HepG2 (cell line): ENCODE results near the gene MTG1. TPM values are rescaled to one million over a fixed set of nuclear protein-coding genes. Genes with fewer than 3 reads are reported as not detected.
A peak's percentile ranks its signal among the peaks of the same experiment; 100 is the strongest.

Experiments used
- CBX5 ChIP-seq: sonication (generic); formaldehyde crosslinking; IDR thresholded peaks from 2 replicates; pipeline ENCODE4 v1.4.0; 2020; ENCODE audit warnings: missing genetic modification reagents, borderline replicate concordance
- ERF ChIP-seq: IDR thresholded peaks from 2 replicates; pipeline ENCODE4 v1.6.1; 2018; ENCODE audit warnings: missing biosample characterization, missing genetic modification reagents
- FOXK1 ChIP-seq: sonication (generic); formaldehyde crosslinking; IDR thresholded peaks from 2 replicates; pipeline ENCODE4 v1.4.0; 2020; ENCODE audit warnings: low read depth, missing genetic modification reagents, borderline replicate concordance
- IRX3 ChIP-seq: sonication (generic); formaldehyde crosslinking; IDR thresholded peaks from 2 replicates; pipeline ENCODE4 v1.8.1; 2023; ENCODE audit warnings: mild to moderate bottlenecking, low read depth, missing genetic modification reagents, borderline replicate concordance
- MED1 ChIP-seq: sonication (generic); formaldehyde crosslinking; IDR thresholded peaks from 2 replicates; pipeline ENCODE4 v1.4.0; 2020; ENCODE audit warnings: missing genetic modification reagents
- MTA3 ChIP-seq: sonication (generic); formaldehyde crosslinking; IDR thresholded peaks from 2 replicates; pipeline ENCODE4 v1.4.0; 2020; ENCODE audit warnings: missing genetic modification reagents
- MTF1 ChIP-seq: sonication (generic); formaldehyde crosslinking; IDR thresholded peaks from 2 replicates; pipeline ENCODE4 v1.5.0; 2020; ENCODE audit warnings: missing genetic modification reagents
- NFE2 ChIP-seq: sonication (generic); formaldehyde crosslinking; IDR thresholded peaks from 2 replicates; pipeline ENCODE4 v1.4.0; 2020; ENCODE audit warnings: missing genetic modification reagents
- RBM39 ChIP-seq: fragments of 200-400 bp; formaldehyde crosslinking; IDR thresholded peaks from one replicate; pipeline ENCODE4 v1.6.1; 2018; ENCODE audit warnings: antibody characterized with exemption, mild to moderate bottlenecking, low read depth, low read length; ENCODE audit not compliant: poor library complexity, severe bottlenecking
- SIX1 ChIP-seq: sonication (generic); formaldehyde crosslinking; IDR thresholded peaks from 2 replicates; pipeline ENCODE4 v1.4.0; 2020; ENCODE audit warnings: missing genetic modification reagents, borderline replicate concordance
- ZBTB10 ChIP-seq: sonication (generic); formaldehyde crosslinking; IDR thresholded peaks from 2 replicates; pipeline ENCODE4 v1.4.0; 2020; ENCODE audit warnings: missing genetic modification reagents, borderline replicate concordance
- ZEB1 ChIP-seq: IDR thresholded peaks from 2 replicates; pipeline ENCODE4 v1.6.1; 2012; ENCODE audit warnings: mild to moderate bottlenecking, low read depth, inconsistent platforms; ENCODE audit not compliant: insufficient replicate concordance
- ZNF33A ChIP-seq: sonication (generic); formaldehyde crosslinking; IDR thresholded peaks from 2 replicates; pipeline ENCODE4 v1.5.1; 2020; ENCODE audit warnings: missing genetic modification reagents, mild to moderate bottlenecking, moderate library complexity, borderline replicate concordance
- ZNF850 ChIP-seq: sonication (generic); formaldehyde crosslinking; conservative IDR thresholded peaks from 2 replicates; pipeline ENCODE4 v1.9.0; 2021; ENCODE audit warnings: mild to moderate bottlenecking, missing genetic modification reagents
- ZSCAN25 ChIP-seq: sonication (generic); formaldehyde crosslinking; IDR thresholded peaks from 2 replicates; pipeline ENCODE4 v1.8.0; 2022; ENCODE audit warnings: mild to moderate bottlenecking, missing genetic modification reagents
- polyA plus RNA-seq, 8 experiments: library from polyadenylated mRNA; depleted of rRNA in 3 of 8; stranded (reverse) in 7 of 8; unstranded in 1 of 8; fragments of >200 nt; fragmentation: Illumina TruSeq in 4 of 8; extraction: Trizol in 4 of 8; gene quantifications; 2 replicates each; pipeline versions ENCODE4 v1.2.1 to v1.2.3, GENCODE V29; 2011 to 2016; ENCODE audit warnings: low read depth in 4 of 8, missing spikeins in 1 of 8, mixed read lengths in 1 of 8; ENCODE audit not compliant: insufficient read depth in 1 of 8
- total RNA-seq, 5 experiments: library from RNA; depleted of rRNA; stranded (reverse); fragments of >200 nt; fragmentation: Illumina TruSeq; extraction: Trizol; gene quantifications; 2 replicates each; pipeline ENCODE4 v1.2.3, GENCODE V29; 2016; ENCODE audit warnings: low read depth in 1 of 5
- TF ChIP-seq, protein P1 (sequence below): sonication (generic); formaldehyde crosslinking; IDR thresholded peaks from 2 replicates; pipeline ENCODE4 v1.4.0; 2020; ENCODE audit warnings: mild to moderate bottlenecking, missing genetic modification reagents
- TF ChIP-seq, protein P2 (sequence below): sonication (generic); formaldehyde crosslinking; IDR thresholded peaks from one replicate; pipeline ENCODE4 v1.5.1; 2020; ENCODE audit warnings: mild to moderate bottlenecking, missing genetic modification reagents; ENCODE audit errors: not compliant biosample characterization

The MTG1 gene
- total and polyA plus RNA-seq, 2 of the 13 experiments (the other 11 are each of a cell fraction or from before 2014, with no cell fraction given), result 42.0 to 103 TPM

DNA sequence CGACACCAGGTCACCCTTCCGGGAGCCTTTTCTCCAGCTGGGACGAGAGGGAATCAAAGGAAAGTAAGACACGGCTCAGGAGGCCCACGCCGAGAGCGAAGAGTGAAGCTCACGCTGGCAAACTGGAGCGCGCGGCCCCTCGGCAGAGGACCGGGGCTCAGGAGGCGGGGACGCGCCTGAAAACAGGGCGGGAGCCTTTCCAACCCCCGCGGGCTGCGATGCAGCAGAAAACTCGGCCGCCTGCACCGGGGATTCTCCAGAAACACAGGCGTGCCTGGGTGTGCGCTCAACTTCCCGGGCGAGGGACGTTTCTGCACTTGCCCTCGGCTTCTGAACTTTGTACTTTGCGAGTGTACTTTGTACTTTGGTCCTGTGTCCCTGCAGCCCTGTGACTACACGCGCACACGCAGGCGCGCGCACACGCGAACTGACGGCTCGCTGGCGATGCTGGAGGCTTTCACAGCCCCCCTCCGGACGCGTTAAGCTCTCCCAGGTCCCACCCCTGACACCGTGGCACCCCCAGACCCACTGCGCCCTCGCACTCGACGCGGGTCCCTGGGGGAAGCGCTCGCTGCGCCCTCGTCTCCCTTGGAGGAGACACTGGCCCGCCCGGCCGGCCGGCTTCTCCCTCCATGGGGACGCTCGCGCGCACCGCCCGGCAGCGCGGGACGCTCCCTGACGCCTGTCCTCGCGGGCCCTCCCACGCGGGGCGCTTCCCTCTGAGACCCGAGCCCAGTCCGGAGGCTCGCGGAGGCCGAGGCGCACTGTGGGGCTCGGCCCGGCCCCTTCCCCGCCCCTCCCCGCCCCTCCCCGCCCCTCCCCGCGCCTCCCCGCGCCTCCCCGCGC lies 15.5 kb upstream of the MTG1 start (continued):
- TF ChIP-seq, protein P1, sequence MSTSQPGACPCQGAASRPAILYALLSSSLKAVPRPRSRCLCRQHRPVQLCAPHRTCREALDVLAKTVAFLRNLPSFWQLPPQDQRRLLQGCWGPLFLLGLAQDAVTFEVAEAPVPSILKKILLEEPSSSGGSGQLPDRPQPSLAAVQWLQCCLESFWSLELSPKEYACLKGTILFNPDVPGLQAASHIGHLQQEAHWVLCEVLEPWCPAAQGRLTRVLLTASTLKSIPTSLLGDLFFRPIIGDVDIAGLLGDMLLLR (CRISPR knock-in tag), result no peak
- TF ChIP-seq, protein P2, sequence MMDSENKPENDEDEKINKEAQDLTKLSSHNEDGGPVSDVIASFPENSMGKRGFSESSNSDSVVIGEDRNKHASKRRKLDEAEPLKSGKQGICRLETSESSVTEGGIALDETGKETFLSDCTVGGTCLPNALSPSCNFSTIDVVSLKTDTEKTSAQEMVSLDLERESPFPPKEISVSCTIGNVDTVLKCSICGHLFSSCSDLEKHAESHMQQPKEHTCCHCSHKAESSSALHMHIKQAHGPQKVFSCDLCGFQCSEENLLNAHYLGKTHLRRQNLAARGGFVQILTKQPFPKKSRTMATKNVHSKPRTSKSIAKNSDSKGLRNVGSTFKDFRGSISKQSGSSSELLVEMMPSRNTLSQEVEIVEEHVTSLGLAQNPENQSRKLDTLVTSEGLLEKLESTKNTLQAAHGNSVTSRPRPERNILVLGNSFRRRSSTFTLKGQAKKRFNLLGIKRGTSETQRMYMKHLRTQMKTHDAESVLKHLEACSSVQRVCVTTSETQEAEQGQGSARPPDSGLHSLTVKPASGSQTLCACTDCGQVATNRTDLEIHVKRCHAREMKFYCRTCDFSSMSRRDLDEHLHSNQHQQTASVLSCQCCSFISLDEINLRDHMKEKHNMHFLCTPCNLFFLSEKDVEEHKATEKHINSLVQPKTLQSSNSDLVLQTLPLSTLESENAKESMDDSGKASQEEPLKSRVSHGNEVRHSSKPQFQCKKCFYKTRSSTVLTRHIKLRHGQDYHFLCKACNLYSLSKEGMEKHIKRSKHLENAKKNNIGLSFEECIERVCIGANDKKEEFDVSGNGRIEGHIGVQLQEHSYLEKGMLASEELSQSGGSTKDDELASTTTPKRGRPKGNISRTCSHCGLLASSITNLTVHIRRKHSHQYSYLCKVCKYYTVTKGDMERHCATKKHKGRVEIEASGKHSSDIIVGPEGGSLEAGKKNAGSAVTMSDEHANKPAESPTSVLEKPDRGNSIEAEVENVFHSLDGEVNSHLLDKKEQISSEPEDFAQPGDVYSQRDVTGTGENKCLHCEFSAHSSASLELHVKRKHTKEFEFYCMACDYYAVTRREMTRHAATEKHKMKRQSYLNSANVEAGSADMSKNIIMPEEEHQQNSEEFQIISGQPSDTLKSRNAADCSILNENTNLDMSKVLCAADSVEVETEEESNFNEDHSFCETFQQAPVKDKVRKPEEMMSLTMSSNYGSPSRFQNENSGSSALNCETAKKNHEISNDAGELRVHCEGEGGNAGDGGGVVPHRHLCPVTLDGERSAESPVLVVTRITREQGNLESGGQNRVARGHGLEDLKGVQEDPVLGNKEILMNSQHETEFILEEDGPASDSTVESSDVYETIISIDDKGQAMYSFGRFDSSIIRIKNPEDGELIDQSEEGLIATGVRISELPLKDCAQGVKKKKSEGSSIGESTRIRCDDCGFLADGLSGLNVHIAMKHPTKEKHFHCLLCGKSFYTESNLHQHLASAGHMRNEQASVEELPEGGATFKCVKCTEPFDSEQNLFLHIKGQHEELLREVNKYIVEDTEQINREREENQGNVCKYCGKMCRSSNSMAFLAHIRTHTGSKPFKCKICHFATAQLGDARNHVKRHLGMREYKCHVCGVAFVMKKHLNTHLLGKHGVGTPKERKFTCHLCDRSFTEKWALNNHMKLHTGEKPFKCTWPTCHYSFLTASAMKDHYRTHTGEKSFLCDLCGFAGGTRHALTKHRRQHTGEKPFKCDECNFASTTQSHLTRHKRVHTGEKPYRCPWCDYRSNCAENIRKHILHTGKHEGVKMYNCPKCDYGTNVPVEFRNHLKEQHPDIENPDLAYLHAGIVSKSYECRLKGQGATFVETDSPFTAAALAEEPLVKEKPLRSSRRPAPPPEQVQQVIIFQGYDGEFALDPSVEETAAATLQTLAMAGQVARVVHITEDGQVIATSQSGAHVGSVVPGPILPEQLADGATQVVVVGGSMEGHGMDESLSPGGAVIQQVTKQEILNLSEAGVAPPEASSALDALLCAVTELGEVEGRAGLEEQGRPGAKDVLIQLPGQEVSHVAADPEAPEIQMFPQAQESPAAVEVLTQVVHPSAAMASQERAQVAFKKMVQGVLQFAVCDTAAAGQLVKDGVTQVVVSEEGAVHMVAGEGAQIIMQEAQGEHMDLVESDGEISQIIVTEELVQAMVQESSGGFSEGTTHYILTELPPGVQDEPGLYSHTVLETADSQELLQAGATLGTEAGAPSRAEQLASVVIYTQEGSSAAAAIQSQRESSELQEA (CRISPR knock-in tag), result peak; percentile 73
- TF ChIP-seq ERF (CRISPR knock-in tag), result peak; percentile 65; the same call in 1 of the 2 replicates
- no peak for TF ChIP-seq NFE2 (CRISPR knock-in tag)
- TF ChIP-seq ZBTB10 (CRISPR knock-in tag), result 0 out of 2 replicates have a peak, but pooled peaks have one; percentile 51
- TF ChIP-seq ZNF33A (CRISPR knock-in tag), result peak; percentile 75; the same call in 1 of the 2 replicates
- TF ChIP-seq RBM39, result peak; percentile 38
- TF ChIP-seq IRX3 (CRISPR knock-in tag), result no peak
- TF ChIP-seq CBX5, result peak; percentile 40; the same call in 1 of the 2 replicates
- no peak for TF ChIP-seq SIX1 (CRISPR knock-in tag)
- 0 out of 2 replicates have a peak, but pooled peaks have one; percentile 50 for TF ChIP-seq FOXK1
- TF ChIP-seq ZSCAN25 (CRISPR knock-in tag), result peak; percentile 95
- no peak for TF ChIP-seq ZEB1
- TF ChIP-seq MTF1 (CRISPR knock-in tag), result no peak
- TF ChIP-seq MED1, result peak; percentile 84
- peak; percentile 94; the same call in 1 of the 2 replicates for TF ChIP-seq ZNF850
- no peak for TF ChIP-seq MTA3
